Vagina (tissue), 2 donors: ENCODE measurements around the gene FCHSD2. TPM values are rescaled to one million over a fixed set of nuclear protein-coding genes. Genes with fewer than 3 reads are reported as not detected.
A peak's percentile ranks its signal among the peaks of the same experiment; 100 is the strongest.

Experiments
- DNase-seq, 2 donors: peaks; one replicate each; pipeline ENCODE4 v3.0.0-alpha.2; 2017; ENCODE audit errors: extremely low spot score in 2 of 2
- H3K27ac ChIP-seq: fragments of 200-600 bp; sonication (generic); one replicate; pipeline ENCODE4 v1.5.1; 2019
- H3K27me3 ChIP-seq: fragments of 200-600 bp; sonication (generic); one replicate; pipeline ENCODE4 v1.5.1; 2019
- H3K36me3 ChIP-seq, 2 donors: fragments of 200-600 bp; sonication (generic); one replicate each; pipeline ENCODE4 v1.5.1; 2017 to 2019
- H3K4me1 ChIP-seq: fragments of 200-600 bp; sonication (generic); one replicate; pipeline ENCODE4 v1.5.1; 2019
- H3K4me3 ChIP-seq, 2 donors: fragments of 200-600 bp; sonication (generic); 1 replicate in 1 of 2; 2 replicates in 1 of 2; pipeline ENCODE4 v1.5.1; 2016 to 2019
- H3K9me3 ChIP-seq: fragments of 200-600 bp; sonication (generic); one replicate; pipeline ENCODE4 v1.5.1; 2019
- POLR2A ChIP-seq, 2 donors: fragments of 450-650 bp; IDR thresholded peaks; one replicate each; pipeline ENCODE4 v1.6.1; 2017; ENCODE audit warnings: antibody characterized with exemption in 2 of 2, mild to moderate bottlenecking in 2 of 2, moderate library complexity in 2 of 2
- POLR2AphosphoS5 ChIP-seq, 2 donors: sonication (generic); formaldehyde crosslinking; IDR thresholded peaks; one replicate each; pipeline ENCODE4 v1.9.0; 2017; ENCODE audit warnings: antibody characterized with exemption in 2 of 2, mild to moderate bottlenecking in 2 of 2, low read depth in 1 of 2; ENCODE audit not compliant: insufficient read depth in 1 of 2
- intact Hi-C: fragments of 100-400 bp; cut with DNase I; formaldehyde crosslinking; loops from one replicate; pipeline ENCODE4 v1.15.1; 2023
- total RNA-seq: library from RNA; depleted of rRNA; stranded (reverse); fragments of >200 nt; gene quantifications from one replicate; pipeline ENCODE4 v1.2.3, GENCODE V29; 2016
- TF ChIP-seq, protein P1 (sequence below), 3 experiments: fragments of 450-650 bp in 2 of 3; fragments of 200-600 bp in 1 of 3; sonication (generic) in 1 of 3; IDR thresholded peaks; one replicate each; pipeline ENCODE4 v1.5.1; 2017 to 2019; ENCODE audit warnings: antibody characterized with exemption in 3 of 3, mild to moderate bottlenecking in 2 of 3, moderate library complexity in 2 of 3

FCHSD2 gene
- total RNA-seq, 1 donor from 2014 or later = 15.7 TPM

DNA sequence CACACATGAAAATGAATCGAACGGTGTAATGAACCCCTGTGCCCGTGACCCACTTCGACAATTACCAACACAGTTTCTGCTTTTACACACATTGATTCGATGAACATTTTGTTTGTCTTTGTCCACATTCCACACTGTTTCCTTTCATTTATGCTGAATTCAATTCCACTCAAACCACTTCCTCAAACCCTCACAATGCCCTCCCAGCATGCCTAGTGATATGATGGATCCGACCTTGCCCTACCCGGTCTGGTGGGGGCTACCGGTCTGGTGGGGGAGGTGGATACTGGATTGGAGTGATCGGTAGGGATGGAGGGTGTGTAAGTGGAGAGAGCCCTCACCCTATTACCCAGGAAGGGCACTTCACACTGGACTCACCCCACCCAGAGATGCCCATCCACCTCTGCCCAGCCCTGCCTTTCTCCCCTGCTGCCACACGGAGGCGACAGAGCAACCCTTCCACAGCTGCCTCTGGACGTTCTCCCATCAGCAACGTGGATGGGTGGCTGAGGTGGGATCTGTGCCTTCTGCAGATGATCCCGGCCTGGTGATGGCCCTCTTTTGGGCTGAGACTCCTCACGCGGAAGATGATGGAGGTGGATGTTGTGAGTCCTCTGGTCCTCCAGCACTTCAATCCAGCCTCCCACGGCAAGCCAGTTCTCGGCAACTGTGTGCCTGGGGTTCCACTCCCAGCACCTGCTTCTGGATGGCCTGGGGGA lies 43.0 kb upstream of the FCHSD2 start:
- TF ChIP-seq, protein P1, sequence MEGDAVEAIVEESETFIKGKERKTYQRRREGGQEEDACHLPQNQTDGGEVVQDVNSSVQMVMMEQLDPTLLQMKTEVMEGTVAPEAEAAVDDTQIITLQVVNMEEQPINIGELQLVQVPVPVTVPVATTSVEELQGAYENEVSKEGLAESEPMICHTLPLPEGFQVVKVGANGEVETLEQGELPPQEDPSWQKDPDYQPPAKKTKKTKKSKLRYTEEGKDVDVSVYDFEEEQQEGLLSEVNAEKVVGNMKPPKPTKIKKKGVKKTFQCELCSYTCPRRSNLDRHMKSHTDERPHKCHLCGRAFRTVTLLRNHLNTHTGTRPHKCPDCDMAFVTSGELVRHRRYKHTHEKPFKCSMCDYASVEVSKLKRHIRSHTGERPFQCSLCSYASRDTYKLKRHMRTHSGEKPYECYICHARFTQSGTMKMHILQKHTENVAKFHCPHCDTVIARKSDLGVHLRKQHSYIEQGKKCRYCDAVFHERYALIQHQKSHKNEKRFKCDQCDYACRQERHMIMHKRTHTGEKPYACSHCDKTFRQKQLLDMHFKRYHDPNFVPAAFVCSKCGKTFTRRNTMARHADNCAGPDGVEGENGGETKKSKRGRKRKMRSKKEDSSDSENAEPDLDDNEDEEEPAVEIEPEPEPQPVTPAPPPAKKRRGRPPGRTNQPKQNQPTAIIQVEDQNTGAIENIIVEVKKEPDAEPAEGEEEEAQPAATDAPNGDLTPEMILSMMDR (IDR thresholded peaks at IDR 0.05) = peak; percentile 48 to 70 (median 65)
- TF ChIP-seq POLR2AphosphoS5 (IDR thresholded peaks at IDR 0.05; ENCODE audit: insufficient read depth in 1 of 2, low read depth in 1 of 2) = no peak
- H3K27me3 ChIP-seq = no peaks in the 10 kb centered on the region
- H3K36me3 ChIP-seq = no peaks in the 10 kb centered on the region
- no peaks in the 10 kb centered on the region for H3K9me3 ChIP-seq
- H3K27ac ChIP-seq = peak overlapping the region; percentile 56
- intact Hi-C loops = loop anchor here (5.0 to 10.0 kb wide), 2 partner anchors 57 to 100 kb away; no protein-coding TSS in a partner anchor
- DNase-seq = no peak
- no peak overlapping the region for H3K4me3 ChIP-seq
- H3K4me1 ChIP-seq = peaks cover 25% of the 10 kb centered on the region

DNA sequence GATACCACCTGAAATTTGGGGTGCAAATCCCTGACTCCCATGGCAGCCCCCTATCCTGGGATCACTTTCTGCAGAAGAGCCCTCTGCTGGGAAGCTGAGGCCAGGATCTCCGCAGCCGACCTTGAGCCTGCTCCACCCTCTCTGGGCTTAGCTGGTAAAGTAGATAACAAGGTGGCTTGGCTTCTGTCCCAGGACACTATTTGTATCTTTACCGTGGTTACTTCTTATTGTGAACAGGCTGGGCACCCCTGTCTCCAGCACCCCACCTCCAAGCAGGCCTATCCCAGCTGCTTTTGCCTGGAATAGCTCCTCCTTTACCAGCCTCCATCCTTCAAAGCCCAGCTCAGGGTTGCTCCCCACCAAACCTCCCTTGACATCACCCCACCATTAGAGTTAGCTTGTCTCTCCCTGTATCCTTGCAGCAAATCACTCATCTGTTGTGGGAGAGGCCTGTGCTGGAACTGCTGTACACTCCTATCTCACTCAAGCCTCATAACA lies 40.8 kb upstream of the FCHSD2 start:
- intact Hi-C loops = loop anchor here (5.0 to 10.0 kb wide), 2 partner anchors 59 to 102 kb away; no protein-coding TSS in a partner anchor
- Histone ChIP-seq H3K27ac (no peak overlapping the region), H3K36me3 (no peaks in the 10 kb centered on the region), H3K4me3 (no peak overlapping the region), H3K27me3 (no peaks in the 10 kb centered on the region), H3K9me3 (no peaks in the 10 kb centered on the region), H3K4me1 (peaks cover 19% of the 10 kb centered on the region)
- no peak for DNase-seq
- TF ChIP-seq POLR2AphosphoS5 (IDR thresholded peaks at IDR 0.05; ENCODE audit: insufficient read depth in 1 of 2, low read depth in 1 of 2) = no peak
- TF ChIP-seq POLR2A (IDR thresholded peaks at IDR 0.05) = no peak
- TF ChIP-seq, protein P1 (IDR thresholded peaks at IDR 0.05) = no peak

DNA sequence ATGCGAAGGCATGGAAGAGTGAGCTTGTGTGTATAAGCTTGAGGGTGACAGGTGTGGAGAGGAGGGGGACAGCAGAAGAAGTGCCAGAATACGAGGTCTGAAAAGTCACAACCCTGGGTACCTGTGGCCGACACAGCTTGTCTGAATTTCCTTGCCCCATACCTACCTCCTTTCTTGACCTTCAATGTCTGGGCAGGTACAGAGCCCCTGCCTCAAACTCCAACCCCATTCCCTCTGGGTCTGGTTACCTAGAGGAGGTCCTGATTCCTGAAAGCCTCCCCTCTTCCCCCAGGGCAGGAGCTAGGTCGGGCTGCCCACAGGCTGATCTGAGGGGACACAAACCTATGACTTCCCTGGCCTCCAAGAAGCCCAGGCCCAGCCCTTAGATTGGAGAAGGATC lies 36.6 kb upstream of the FCHSD2 start:
- H3K27me3 ChIP-seq = no peaks in the 10 kb centered on the region
- no peaks in the 10 kb centered on the region for H3K36me3 ChIP-seq
- H3K27ac ChIP-seq = no peak overlapping the region
- no peak overlapping the region for H3K4me3 ChIP-seq
- peaks cover 23% of the 10 kb centered on the region for H3K4me1 ChIP-seq
- DNase-seq = no peak
- H3K9me3 ChIP-seq = no peaks in the 10 kb centered on the region
- TF ChIP-seq, protein P1 (IDR thresholded peaks at IDR 0.05) = no peak
- TF ChIP-seq POLR2A (IDR thresholded peaks at IDR 0.05) (no peak), POLR2AphosphoS5 (IDR thresholded peaks at IDR 0.05; ENCODE audit: insufficient read depth in 1 of 2, low read depth in 1 of 2) (no peak)
- intact Hi-C loops = loop anchor here (5.0 kb wide), 2 partner anchors 351 to 456 kb away; no protein-coding TSS in a partner anchor

DNA sequence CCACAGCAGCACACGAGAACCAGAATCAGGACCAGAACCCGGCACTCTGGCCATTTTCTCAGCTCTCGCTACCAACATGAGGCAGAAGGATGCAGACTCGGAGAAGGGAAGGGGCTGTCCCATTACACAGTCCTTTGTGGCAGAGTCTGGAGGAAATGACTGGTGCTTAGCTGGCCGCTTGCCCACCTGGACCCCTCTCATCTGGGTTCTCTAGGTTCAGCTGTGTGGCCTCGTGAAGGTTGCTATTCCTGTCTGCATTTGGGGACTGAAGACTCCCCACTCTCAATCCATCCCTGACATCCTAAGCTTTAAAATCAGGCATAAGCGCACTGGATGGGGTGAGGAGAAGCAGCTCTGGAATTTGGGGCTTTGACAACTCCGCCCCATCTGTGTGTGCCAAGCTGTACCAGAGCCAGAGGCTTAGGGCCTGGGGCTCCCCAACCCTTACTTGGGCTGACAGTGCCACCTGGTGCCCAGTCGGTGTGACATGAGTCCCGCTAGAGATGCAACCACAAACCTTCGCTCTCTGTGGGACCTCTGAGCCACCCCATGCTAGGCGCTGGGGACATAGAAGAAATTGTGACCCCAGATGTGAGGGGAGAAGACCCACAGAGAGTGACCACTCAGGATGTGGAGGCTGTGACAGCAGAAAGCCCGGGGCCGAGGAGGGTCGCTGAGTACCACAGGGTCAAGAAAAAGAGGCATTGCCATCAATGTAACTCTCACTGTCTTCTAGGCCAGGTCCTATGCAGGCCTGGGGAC lies 35.8 kb upstream of the FCHSD2 start:
- DNase-seq = no peak
- Histone ChIP-seq H3K36me3 (no peaks in the 10 kb centered on the region), H3K4me3 (no peak overlapping the region), H3K27me3 (no peaks in the 10 kb centered on the region), H3K4me1 (peaks cover 23% of the 10 kb centered on the region), H3K27ac (peak overlapping the region; percentile 49), H3K9me3 (no peaks in the 10 kb centered on the region)
- TF ChIP-seq, protein P1 (IDR thresholded peaks at IDR 0.05) = peak; percentile 84 to 92 (median 86)
- TF ChIP-seq POLR2A (IDR thresholded peaks at IDR 0.05) = no peak
- peak; percentile 47 to 52 for TF ChIP-seq POLR2AphosphoS5 (IDR thresholded peaks at IDR 0.05; ENCODE audit: insufficient read depth in 1 of 2, low read depth in 1 of 2)
- intact Hi-C loops = loop anchor here (5.0 kb wide), 2 partner anchors 351 to 456 kb away; no protein-coding TSS in a partner anchor
